Measurements from ENCODE around the gene BRSK2.

The BRSK2 gene

DNA sequence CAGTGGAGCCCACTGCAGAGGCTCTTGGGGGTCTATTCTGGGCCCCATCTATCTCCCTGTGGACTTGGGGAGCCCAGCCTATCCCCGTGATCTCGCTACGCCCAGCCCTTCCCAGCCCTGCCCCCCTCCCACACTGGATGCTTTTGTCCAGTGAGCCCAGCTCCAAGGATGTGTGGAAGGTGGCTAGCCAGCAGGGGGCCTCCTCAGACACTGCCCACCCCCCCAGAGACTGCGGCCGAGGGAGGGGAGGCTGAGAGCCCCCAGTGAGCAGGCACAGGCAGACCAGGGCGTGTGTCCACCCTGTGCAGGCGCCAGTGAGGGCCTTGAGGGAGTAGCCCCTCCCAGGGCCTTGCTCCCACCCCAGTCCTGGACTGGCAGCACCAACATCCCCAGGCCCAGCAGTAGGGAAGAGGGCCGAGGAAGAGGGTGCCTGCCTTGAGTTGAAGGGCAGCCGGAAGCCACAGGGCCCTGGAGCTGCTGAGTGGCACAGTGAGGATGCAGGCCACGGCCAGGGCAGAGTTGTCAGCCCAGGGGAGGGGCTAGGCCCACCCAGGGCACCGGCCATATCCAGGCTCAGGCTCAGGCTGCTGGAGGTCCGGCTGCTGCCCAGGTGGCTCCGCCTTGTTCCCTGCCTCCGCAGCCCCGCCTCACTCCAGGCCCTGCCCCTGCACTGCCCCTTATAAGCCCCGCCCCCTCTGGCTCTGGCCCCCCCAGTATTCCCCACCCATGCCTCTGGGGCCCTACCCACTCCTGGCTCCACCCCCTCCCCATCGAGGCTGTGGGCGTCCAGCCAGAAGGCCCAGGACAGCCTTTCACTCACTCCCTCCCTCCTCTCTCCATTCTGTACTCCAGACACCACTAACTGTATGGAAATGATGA, 68.8 kb downstream of the BRSK2 start:
- Mint-ChIP-seq H3K4me1 (no peaks in the 10 kb centered on the region), H3K4me3 (no peak overlapping the region), H3K27ac (no peak overlapping the region), H3K9me3 (no peaks in the 10 kb centered on the region), H3K36me3 (ENCODE audit: low read depth) (no peaks in the 10 kb centered on the region), H3K27me3 (no peaks in the 10 kb centered on the region)
- DNase-seq, result no peak
- no peak for ATAC-seq

DNA sequence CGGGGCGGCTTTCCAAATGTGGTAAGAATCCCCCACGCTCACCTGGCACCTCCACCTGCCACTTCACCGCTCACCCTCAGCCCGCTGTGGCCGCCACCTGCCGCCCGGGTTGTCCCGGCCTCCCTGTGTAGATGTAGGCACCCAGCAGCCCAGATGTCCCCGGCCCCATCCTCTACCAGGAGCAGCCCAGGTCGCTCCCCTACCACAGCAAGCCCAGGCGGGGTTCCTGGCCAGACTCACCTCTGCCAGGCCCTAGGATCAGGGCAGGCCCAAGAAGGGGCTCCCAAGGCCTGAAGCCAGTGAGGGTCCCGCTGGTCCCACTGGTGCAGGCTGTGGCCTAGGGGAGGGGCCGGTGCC, 69.5 kb downstream of the BRSK2 start:
- no peak overlapping the region for H3K4me3 Mint-ChIP-seq
- no peaks in the 10 kb centered on the region for H3K9me3 Mint-ChIP-seq
- no peaks in the 10 kb centered on the region for H3K36me3 Mint-ChIP-seq (ENCODE audit: low read depth)
- DNase-seq (no peak), ATAC-seq (no peak)
- no peaks in the 10 kb centered on the region for H3K27me3 Mint-ChIP-seq
- no peaks in the 10 kb centered on the region for H3K4me1 Mint-ChIP-seq
- H3K27ac Mint-ChIP-seq, result no peak overlapping the region

GRCh38 chr11:1459764-1460395, 70.1 kb downstream of the BRSK2 start:
- no peaks in the 10 kb centered on the region for H3K9me3 Mint-ChIP-seq
- no peak for ATAC-seq
- H3K36me3 Mint-ChIP-seq (ENCODE audit: low read depth), result no peaks in the 10 kb centered on the region
- no peaks in the 10 kb centered on the region for H3K27me3 Mint-ChIP-seq
- no peak overlapping the region for H3K27ac Mint-ChIP-seq
- no peaks in the 10 kb centered on the region for H3K4me1 Mint-ChIP-seq
- no peak for DNase-seq
- H3K4me3 Mint-ChIP-seq, result no peak overlapping the region

DNA sequence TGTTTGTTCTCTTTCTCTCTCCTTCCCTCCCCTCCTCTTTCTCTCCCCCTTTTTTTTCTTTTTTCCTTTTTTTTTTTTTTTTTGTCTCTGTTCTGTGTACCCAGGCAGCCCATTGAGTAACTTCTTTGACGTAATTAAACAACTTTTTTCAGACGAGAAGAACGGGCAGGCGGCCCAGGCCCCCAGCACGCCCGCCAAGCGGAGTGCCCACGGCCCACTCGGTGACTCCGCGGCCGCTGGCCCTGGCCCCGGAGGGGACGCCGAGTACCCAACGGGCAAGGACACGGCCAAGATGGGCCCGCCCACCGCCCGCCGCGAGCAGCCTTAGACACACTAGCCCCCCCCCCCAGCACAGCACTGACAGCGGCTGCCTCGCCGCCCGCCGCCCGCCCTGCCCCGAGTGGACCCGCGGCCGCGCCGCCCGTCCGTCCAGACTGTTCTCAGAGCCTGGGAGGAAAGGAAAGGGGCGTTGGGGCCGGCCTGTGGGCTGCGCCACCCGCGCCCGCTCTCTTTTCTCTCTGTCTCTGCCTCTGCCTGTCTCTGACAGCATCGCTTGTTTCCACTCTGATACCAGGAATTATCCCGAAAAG, 70.8 kb downstream of the BRSK2 start:
- Mint-ChIP-seq H3K27me3 (no peaks in the 10 kb centered on the region), H3K4me1 (no peaks in the 10 kb centered on the region), H3K9me3 (no peaks in the 10 kb centered on the region), H3K27ac (no peak overlapping the region), H3K4me3 (no peak overlapping the region), H3K36me3 (ENCODE audit: low read depth) (no peaks in the 10 kb centered on the region)
- DNase-seq (no peak), ATAC-seq (no peak)

DNA sequence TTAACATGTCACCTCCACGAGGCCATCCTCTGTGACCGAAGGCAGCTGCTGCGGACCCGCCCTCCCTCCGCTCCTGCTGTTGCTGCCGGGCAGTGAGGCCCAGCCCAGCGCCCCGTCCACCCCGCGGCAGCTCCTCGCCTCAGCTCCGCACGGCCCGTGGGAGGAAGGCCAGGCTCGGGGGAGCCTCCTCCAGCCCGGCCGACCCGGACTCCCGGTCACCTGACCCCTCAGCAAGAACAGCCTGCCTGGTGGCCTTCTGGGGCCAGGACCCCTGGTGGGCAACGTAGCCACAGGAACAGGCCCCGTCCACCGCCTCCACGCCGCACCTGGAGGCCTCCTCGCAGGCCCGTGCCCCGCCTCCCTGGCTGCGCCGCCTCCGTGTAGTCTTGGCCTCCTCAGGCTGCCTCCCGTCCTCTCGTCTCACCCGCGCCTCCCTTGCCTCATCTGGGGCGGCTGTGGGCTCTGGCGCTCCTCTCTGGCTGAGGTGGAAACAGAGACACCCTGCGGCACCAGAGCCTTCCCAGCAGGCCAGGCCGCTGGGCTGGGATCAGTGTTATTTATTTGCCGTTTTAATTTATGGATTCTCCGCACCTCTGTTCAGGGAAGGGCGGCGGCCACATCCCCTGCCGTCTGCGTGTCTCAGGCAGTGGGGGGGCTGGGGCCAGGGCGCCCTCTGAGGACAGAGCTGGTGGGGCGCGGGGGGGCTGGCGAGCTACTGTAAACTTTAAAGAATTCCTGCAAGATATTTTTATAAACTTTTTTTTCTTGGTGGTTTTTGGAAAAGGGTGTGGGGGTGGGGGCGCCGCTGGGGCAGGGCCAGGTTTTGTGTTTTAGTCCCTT, 71.5 kb downstream of the BRSK2 start:
- no peaks in the 10 kb centered on the region for H3K9me3 Mint-ChIP-seq
- DNase-seq, result no peak
- no peak for ATAC-seq
- no peaks in the 10 kb centered on the region for H3K36me3 Mint-ChIP-seq (ENCODE audit: low read depth)
- no peaks in the 10 kb centered on the region for H3K27me3 Mint-ChIP-seq
- no peak overlapping the region for H3K27ac Mint-ChIP-seq
- no peak overlapping the region for H3K4me3 Mint-ChIP-seq
- no peaks in the 10 kb centered on the region for H3K4me1 Mint-ChIP-seq

- Mint-ChIP-seq H3K9me3 (no peaks in the 10 kb centered on the region), H3K36me3 (ENCODE audit: low read depth) (no peaks in the 10 kb centered on the region), H3K27ac (no peak overlapping the region), H3K27me3 (no peaks in the 10 kb centered on the region), H3K4me3 (no peak overlapping the region), H3K4me1 (no peaks in the 10 kb centered on the region)
- DNase-seq, result no peak
- no peak for ATAC-seq
Observed at GRCh38 chr11:1461826-1462697, 72.3 kb downstream of the BRSK2 start.

GRCh38 chr11:1462698-1462975, 72.9 kb downstream of the BRSK2 start:
- Mint-ChIP-seq H3K36me3 (ENCODE audit: low read depth) (no peaks in the 10 kb centered on the region), H3K27ac (no peak overlapping the region), H3K4me3 (no peak overlapping the region), H3K9me3 (no peaks in the 10 kb centered on the region), H3K4me1 (no peaks in the 10 kb centered on the region), H3K27me3 (no peaks in the 10 kb centered on the region)
- ATAC-seq (no peak), DNase-seq (no peak)

GRCh38 chr11:1463056-1463455, 73.3 kb downstream of the BRSK2 start:
- Mint-ChIP-seq H3K27ac (no peak overlapping the region), H3K36me3 (ENCODE audit: low read depth) (no peaks in the 10 kb centered on the region), H3K9me3 (no peaks in the 10 kb centered on the region), H3K4me1 (no peaks in the 10 kb centered on the region), H3K4me3 (no peak overlapping the region), H3K27me3 (no peaks in the 10 kb centered on the region)
- ATAC-seq (no peak), DNase-seq (no peak)

DNA sequence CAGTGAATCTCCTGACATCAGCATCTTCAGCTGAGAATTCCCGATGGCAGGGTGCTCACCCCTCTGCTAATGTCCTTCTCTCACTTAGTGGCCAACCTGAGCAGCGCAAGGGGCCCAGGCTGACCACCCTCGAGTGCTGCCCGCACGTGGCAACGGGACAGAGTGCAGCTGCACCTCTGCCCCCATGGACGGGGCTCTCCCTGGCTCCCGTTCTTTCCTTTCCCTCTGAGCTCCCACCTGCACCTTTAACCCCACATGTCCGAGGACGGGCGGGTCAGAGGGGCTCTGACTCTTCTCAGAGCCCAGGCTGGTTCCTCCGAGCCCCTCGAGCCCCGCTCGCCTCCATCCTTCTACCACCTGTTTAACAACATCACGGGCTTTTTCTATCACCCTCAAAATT, 77.0 kb downstream of the BRSK2 start:
- DNase-seq (no peak), ATAC-seq (no peak)
- Mint-ChIP-seq H3K4me3 (no peak overlapping the region), H3K36me3 (ENCODE audit: low read depth) (no peaks in the 10 kb centered on the region), H3K9me3 (no peaks in the 10 kb centered on the region), H3K4me1 (no peaks in the 10 kb centered on the region), H3K27ac (no peak overlapping the region), H3K27me3 (no peaks in the 10 kb centered on the region)

DNA sequence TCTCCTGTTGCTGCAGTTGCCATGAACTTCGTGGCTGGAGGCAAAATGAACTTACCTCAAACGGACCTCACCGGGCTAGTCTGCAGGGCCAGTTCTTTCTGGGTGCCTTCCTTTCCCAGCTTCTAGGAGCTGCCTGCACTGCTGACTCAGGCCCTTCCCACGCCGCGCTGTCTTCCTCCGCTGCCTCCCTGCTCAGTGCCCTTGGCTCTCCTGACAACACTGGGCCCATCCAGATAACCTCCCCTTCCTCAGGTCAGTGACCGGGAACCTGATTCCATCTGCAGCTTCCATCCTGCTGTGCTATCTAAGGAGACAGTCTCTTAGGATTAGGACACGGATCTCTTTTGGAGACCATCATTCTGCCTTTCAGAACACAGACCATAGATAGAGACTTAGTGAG, 77.5 kb downstream of the BRSK2 start:
- no peaks in the 10 kb centered on the region for H3K36me3 Mint-ChIP-seq (ENCODE audit: low read depth)
- no peaks in the 10 kb centered on the region for H3K9me3 Mint-ChIP-seq
- ATAC-seq, result no peak
- no peak for DNase-seq
- no peak overlapping the region for H3K4me3 Mint-ChIP-seq
- no peaks in the 10 kb centered on the region for H3K27me3 Mint-ChIP-seq
- H3K27ac Mint-ChIP-seq, result no peak overlapping the region
- no peaks in the 10 kb centered on the region for H3K4me1 Mint-ChIP-seq

DNA sequence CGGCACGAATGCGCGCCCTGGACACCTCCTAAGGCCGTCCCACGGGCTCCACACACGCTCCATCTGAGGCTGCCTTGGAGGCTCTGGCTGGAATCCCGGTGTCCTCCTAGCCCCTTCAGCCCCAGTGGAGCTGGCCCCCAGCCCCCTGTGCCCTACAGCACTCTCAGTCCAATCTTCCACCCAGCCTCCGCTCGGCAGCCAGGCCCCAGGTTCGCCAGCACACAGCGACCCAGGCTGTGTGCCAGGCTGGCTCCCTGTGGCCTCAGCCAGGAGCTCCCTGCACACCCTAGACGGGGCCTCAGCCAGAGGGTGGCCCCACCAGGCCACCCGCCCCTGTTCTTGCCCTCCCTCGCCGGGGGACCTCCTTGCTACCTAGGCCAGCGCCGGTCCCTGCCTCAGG, 78.3 kb downstream of the BRSK2 start:
- Mint-ChIP-seq H3K9me3 (no peaks in the 10 kb centered on the region), H3K36me3 (ENCODE audit: low read depth) (no peaks in the 10 kb centered on the region), H3K4me3 (no peak overlapping the region), H3K27ac (no peak overlapping the region), H3K4me1 (no peaks in the 10 kb centered on the region), H3K27me3 (no peaks in the 10 kb centered on the region)
- DNase-seq (no peak), ATAC-seq (no peak)

DNA sequence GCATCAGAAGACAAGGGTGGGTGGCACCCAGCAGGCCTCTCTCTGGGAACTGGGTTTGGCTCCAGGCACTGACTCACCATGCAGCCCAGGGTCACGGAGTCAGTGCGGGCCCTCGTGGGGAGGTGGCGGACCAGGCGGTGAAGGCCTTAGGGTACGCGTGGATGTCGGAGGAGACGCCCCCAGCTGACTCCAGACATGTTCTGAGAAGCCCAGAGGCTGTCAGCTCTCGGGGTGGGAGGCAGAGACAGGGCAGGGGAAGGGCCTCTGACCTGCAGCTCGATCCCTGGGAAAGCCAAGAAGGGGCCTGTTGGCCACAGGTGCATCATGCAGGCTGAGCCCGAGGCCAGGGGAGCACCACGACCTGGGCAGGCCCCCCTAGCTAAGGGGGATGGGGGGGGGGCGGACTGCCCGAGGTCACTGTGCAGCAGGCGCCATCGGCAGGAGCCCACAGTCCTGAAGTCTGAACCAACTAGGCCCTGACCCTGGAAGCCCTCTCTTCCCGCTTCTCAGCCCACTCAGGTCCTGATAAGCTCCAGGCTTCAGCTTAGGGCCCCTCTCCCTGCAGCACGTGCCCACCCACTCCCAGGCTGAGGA, 78.8 kb downstream of the BRSK2 start:
- no peaks in the 10 kb centered on the region for H3K4me1 Mint-ChIP-seq
- H3K4me3 Mint-ChIP-seq, result no peak overlapping the region
- H3K27me3 Mint-ChIP-seq, result no peaks in the 10 kb centered on the region
- DNase-seq (no peak), ATAC-seq (no peak)
- no peaks in the 10 kb centered on the region for H3K36me3 Mint-ChIP-seq (ENCODE audit: low read depth)
- no peaks in the 10 kb centered on the region for H3K9me3 Mint-ChIP-seq
- no peak overlapping the region for H3K27ac Mint-ChIP-seq

DNA sequence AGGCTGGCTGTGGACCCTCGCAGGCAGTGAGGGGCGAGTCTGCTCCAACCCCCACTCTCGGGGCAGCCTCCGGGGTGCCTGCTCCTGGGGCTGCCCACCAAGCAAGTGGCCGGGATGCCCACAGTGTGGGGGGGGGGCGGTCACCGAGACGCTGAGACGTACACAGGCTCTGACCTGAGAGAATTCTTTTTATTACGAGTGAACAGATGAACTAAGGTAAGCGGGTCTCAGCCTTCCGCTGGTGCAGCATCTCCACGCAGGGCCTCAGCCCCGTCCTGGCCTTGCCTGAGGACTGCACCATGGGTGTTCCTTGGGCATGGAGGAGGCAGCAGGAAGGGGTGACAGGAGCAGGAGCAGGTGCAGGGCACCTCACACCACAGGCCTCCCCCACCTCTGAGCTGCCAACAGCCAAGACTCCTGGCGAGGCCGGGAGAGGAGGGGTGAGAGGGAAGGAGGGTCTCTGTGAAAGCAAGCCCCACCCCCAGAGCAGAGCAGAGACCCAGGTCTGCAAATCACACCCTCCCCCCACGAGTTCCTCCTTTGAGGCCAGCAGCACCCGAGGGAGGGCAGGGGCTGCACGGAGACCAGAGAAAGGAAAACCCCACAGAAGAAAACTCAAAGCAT, 79.7 kb downstream of the BRSK2 start:
- DNase-seq, result no peak
- Mint-ChIP-seq H3K36me3 (ENCODE audit: low read depth) (peaks cover 3% of the 10 kb centered on the region), H3K4me3 (no peak overlapping the region), H3K9me3 (no peaks in the 10 kb centered on the region), H3K27me3 (no peaks in the 10 kb centered on the region), H3K4me1 (no peaks in the 10 kb centered on the region), H3K27ac (no peak overlapping the region)
- ATAC-seq, result no peak

All from activated naive CD8-positive, alpha-beta T cell treated with anti-CD3 and anti-CD28 coated beads, Interleukin-2, amount 50 U/mL, for 24 hours (primary cell).